OCI-LY7 (cell line): ENCODE data around the gene BMI1.

Experiments used
- CTCF ChIP-seq: fragments of 200-600 bp; sonication (generic); conservative IDR thresholded peaks from 2 replicates; pipeline ENCODE4 v1.5.1; 2014; ENCODE audit warnings: mild to moderate bottlenecking, antibody characterized with exemption, low read length, moderate library complexity, mixed read lengths
- EZH2phosphoT487 ChIP-seq: fragments of 200-600 bp; sonication (generic); IDR thresholded peaks from 2 replicates; pipeline ENCODE4 v1.6.1; 2018; ENCODE audit warnings: low read depth, borderline replicate concordance, mild to moderate bottlenecking, mixed run types, antibody characterized with exemption, low read length, moderate library complexity, mixed read lengths

GRCh38 chr10:22339761-22340328 lies 18.9 kb downstream of the BMI1 start:
- TF ChIP-seq CTCF, result no peak
- no peak for TF ChIP-seq EZH2phosphoT487
